ENCODE measurements around the gene PACSIN1.
A peak's percentile ranks its signal among the peaks of the same experiment; 100 is the strongest.
"Not testable (repeated sequence)": the region's sequence is repeated elsewhere in the genome, so short reads cannot be mapped to it uniquely, and the experiment has no call there.

PACSIN1 gene

GRCh38 chr6:34486106-34486740 lies 20.3 kb downstream of the PACSIN1 start:
- no peak for DNase-seq

GRCh38 chr6:34486886-34487285 lies 21.0 kb downstream of the PACSIN1 start:
- not testable (repeated sequence) for DNase-seq

- no peak for DNase-seq
Measured at GRCh38 chr6:34487536-34487935, 21.7 kb downstream of the PACSIN1 start.

DNA sequence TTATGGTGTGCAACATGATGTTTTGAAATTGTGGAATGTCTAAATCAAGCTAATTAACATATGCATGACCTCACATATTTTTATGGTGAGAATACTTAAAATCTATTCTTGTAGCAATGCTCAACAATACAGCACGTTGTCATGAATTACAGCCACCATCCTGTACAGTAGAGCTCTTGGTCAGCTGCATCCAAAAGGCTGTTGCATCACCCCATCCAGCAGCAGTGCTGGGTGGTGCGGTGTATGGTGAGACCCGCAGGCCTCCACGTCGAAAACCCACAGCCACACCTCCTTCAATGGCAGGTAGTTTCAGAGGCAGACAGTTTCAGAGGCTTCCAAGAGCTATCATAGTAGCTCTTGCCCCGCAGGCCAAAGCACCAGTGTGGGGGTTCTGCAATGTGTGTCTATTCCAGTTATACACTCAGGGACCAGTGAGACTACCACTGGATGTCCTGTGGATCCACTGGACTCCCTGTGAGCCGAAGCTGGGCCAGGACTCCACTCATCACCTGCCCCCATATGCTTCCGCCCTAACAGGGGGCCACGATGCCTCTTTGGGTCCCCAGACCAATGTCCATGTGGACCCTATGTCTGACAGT lies 23.4 kb downstream of the PACSIN1 start:
- DNase-seq: no peak

GRCh38 chr6:34490390-34491090 lies 24.7 kb downstream of the PACSIN1 start:
- DNase-seq: no peak

- no peak for DNase-seq
Measured at GRCh38 chr6:34491091-34491430, 25.2 kb downstream of the PACSIN1 start.

GRCh38 chr6:34493344-34493743 lies 27.5 kb downstream of the PACSIN1 start:
- DNase-seq: no peak

GRCh38 chr6:34494973-34495372 lies 29.1 kb downstream of the PACSIN1 start:
- no peak for DNase-seq

- no peak for DNase-seq
Measured at GRCh38 chr6:34496103-34496685, 30.3 kb downstream of the PACSIN1 start.

- no peak for DNase-seq
Measured at GRCh38 chr6:34497411-34497810, 31.5 kb downstream of the PACSIN1 start.

DNA sequence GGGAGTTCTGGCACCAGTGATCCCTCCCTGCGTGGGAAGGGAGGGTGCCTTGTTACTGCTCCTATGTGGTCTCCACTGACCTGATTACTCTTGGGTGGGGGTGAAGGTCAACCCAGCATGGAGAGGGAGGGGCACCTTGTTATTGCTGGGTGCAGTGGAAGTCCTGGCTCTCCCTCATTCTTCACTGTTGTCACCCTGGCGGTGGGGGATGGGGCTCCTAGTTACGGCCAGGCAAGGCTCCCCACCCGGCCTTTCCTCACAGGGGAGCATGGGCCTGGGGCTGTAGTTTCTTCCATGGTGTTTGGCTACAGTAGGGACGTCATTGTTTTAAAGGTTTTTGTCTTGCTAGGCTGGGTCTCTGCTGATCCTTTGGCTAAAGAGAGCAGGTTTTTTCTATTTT lies 40.8 kb downstream of the PACSIN1 start:
- DNase-seq: no peak

GRCh38 chr6:34508425-34508824 lies 42.5 kb downstream of the PACSIN1 start:
- no peak for DNase-seq

DNA sequence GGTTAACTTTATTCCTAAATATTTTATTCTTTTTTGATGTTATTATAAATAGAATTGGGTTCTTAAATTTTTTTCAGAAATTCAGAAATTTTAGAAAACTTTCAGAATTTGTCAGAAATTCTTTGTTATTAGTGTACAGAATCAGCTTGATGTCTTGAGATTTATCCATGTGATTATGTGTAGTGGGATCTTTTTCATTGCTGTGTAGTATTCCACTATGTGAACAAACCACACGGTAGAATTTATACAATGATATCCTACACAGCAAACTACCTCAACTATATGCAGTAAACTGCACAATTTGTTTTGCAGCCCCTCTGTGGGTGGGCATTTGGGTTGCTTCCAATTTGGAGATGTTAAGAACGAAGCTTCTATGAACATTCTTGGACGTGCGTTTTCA lies 43.9 kb downstream of the PACSIN1 start:
- no peak for DNase-seq

GRCh38 chr6:34510299-34510698 lies 44.4 kb downstream of the PACSIN1 start:
- no peak for DNase-seq

GRCh38 chr6:34511214-34511914 lies 45.5 kb downstream of the PACSIN1 start:
- no peak for DNase-seq

- DNase-seq: no peak
Measured at GRCh38 chr6:34511915-34512737, 46.2 kb downstream of the PACSIN1 start.

- no peak for DNase-seq
Measured at GRCh38 chr6:34512738-34513115, 46.9 kb downstream of the PACSIN1 start.

DNA sequence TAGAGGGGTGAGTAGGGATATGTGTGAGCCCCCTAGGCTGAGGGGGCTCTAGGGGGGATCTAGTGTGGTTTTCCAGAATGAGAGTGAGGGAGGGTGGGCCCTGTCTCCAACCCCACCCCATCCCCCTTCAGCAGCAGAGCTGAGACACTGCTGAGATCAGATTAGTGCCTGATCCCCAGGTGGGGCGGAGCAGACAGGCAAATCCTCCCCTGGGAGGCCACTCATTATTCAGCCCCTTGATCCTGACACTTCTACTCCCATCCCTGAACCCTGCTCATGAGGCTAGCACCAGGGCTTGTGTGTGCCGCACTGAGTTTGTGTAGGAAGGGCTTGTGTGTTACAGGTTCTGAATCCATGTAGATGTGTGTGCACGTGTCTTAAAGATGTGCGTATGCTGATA lies 47.8 kb downstream of the PACSIN1 start:
- peak; percentile 49 for DNase-seq

- DNase-seq: no peak
Measured at GRCh38 chr6:34514112-34514511, 48.2 kb downstream of the PACSIN1 start.

DNA sequence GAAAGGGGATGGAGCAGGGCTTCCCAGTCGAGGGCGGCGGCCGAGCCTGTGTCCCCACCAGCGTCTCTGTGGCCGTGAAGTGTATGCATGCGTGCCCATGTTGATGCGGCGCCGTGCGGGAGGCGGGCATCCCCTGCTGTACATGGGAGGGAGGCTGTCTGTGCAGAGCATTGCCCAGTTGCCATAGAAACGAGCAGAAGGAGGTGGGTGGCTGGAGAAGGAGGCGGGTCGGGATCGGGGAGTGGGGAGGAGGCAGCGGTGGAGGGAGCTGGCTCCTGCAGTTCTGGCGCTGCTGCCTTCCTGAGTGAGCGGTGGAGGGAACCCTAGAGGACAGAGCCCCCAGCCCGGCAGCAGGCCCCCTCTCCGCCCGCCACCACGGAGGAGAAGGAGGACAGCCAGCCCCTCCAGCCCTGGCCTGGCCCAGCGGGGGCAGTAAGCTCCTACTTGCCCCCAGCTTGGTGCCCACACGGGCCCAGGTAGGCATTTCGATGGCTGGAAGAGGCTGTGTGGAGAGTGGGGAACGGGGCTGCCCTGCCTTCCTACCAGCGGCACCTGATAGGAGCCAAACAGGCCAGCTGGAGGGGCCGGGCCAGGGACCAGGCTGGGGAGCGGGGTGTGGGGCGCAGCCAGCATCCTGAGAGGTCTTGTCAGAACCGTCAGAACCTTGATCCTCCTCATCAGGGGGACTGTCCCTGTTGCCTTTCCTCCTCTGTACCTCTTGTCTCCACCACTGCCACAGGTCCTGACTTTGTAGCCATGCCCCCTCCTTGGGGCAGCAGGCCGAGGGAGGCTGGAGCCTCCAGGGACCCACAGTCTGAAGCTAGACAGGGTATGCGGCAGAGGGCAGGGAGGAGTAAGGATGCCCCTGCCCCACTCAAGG lies 49.0 kb downstream of the PACSIN1 start:
- no peak for DNase-seq

All from NCI-H2171 (cell line).